Panc1 (cell line): ENCODE results near the gene LIMK2.

Source experiments
- CTCF ChIP-seq: fragments of 450-650 bp; IDR thresholded peaks from 2 replicates; pipeline ENCODE4 v1.5.1; 2017; ENCODE audit warnings: mild to moderate bottlenecking
- POLR2AphosphoS5 ChIP-seq: IDR thresholded peaks from 2 replicates; pipeline ENCODE4 v1.6.1; 2012; ENCODE audit warnings: mild to moderate bottlenecking, low read depth, low read length, moderate library complexity

DNA sequence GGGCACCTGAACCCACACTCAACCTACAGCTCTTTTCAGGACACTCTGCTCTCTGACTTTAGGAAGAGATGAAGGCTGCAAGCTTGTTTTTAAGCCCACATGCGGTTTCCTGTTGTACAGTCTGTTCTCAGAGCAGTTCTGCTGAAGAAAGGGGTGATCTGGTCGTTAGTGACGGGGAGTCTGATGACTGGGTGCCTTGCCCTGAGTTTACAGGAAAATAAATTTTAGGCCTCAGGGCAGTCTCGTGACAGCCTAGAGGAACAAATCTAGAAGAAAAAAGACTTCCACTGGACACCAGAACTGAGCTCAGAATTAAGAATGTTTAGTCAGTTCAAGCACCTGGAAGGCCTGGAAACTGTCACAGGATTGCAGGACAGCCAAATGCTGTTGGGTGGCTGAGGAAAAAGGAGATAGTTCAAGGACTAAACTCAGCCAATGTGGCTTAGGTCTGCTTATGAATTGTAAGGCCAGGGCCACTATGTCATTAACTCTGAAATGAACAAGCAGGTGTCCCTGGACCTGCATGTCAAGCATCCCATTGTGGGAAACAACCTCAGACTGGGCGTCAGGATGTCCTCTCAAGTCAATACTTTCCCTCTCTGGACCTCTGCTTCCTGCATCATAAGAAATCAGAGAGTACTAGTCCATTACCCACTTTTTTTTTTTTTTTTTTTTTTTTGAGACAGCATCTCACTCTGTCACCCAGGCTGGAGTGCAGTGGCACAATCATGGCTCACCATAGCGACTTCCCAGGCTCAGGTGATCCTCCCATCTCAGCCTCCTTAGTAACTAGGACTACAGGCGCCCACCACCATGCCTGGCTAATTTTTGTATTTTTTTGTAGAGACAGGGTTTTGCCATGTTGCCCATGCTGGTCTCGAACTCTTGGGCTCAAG, 74.5 kb downstream of the LIMK2 start:
- no peak for TF ChIP-seq CTCF
- TF ChIP-seq POLR2AphosphoS5 = no peak
